PFSK-1 (cell line): Measurements from ENCODE around the gene IGDCC3.

Experiments used
- SIN3A ChIP-seq: IDR thresholded peaks from 2 replicates; pipeline ENCODE4 v1.6.1; 2012; ENCODE audit warnings: mild to moderate bottlenecking, low read length, moderate library complexity, borderline replicate concordance; ENCODE audit not compliant: insufficient read depth
- TF ChIP-seq, protein P1 (sequence below), 2 experiments: IDR thresholded peaks; 2 replicates each; pipeline versions ENCODE4 v1.6.1 to v1.8.0; 2011 to 2012; ENCODE audit warnings: low read depth in 2 of 2, low read length in 2 of 2, control low read depth in 1 of 2, inconsistent platforms in 1 of 2, mild to moderate bottlenecking in 1 of 2, moderate library complexity in 1 of 2; ENCODE audit not compliant: insufficient read depth in 1 of 2

GRCh38 chr15:65399997-65400396 lies 22.2 kb upstream of the IGDCC3 start:
- TF ChIP-seq, protein P1, sequence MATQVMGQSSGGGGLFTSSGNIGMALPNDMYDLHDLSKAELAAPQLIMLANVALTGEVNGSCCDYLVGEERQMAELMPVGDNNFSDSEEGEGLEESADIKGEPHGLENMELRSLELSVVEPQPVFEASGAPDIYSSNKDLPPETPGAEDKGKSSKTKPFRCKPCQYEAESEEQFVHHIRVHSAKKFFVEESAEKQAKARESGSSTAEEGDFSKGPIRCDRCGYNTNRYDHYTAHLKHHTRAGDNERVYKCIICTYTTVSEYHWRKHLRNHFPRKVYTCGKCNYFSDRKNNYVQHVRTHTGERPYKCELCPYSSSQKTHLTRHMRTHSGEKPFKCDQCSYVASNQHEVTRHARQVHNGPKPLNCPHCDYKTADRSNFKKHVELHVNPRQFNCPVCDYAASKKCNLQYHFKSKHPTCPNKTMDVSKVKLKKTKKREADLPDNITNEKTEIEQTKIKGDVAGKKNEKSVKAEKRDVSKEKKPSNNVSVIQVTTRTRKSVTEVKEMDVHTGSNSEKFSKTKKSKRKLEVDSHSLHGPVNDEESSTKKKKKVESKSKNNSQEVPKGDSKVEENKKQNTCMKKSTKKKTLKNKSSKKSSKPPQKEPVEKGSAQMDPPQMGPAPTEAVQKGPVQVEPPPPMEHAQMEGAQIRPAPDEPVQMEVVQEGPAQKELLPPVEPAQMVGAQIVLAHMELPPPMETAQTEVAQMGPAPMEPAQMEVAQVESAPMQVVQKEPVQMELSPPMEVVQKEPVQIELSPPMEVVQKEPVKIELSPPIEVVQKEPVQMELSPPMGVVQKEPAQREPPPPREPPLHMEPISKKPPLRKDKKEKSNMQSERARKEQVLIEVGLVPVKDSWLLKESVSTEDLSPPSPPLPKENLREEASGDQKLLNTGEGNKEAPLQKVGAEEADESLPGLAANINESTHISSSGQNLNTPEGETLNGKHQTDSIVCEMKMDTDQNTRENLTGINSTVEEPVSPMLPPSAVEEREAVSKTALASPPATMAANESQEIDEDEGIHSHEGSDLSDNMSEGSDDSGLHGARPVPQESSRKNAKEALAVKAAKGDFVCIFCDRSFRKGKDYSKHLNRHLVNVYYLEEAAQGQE (IDR thresholded peaks at IDR 0.05; ENCODE audit: insufficient read depth in 1 of 2, low read depth in 2 of 2, low read length in 2 of 2) = no peak
- TF ChIP-seq SIN3A = no peak
